Measurements from ENCODE around the gene LAMB3.

LAMB3 gene

DNA sequence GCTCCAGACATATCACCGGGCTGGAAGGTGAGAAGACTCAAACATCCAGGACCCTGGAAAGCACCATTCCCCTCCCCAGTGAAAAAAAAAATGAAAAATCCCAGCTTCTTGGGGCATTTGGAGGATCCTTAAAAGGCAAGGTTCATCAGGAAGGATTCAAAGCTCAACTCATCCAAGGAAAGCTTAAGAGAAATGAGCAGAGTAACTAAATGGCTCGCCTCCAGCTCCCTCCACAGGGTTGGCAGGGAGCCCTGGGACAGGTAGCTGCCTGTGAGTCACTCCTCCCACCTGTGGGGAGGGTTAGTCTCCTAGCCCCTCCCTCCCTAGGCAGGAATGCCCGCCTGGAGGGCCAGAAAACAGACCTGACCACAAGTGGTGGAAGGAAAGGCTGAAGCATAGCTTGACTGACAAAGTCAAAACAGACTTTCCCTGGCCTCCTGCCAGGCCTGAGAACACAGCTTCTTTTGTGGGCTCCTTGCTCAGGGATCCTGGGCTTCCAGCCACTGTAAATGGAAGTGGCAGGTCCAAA lies 712 bp upstream of the LAMB3 start:
- no peak for TF ChIP-seq GATA2 (IDR thresholded peaks at IDR 0.05; ENCODE audit: low read depth, low read length)
- no peak for TF ChIP-seq GATA3 (IDR thresholded peaks at IDR 0.05; ENCODE audit: low read depth, low read length)

DNA sequence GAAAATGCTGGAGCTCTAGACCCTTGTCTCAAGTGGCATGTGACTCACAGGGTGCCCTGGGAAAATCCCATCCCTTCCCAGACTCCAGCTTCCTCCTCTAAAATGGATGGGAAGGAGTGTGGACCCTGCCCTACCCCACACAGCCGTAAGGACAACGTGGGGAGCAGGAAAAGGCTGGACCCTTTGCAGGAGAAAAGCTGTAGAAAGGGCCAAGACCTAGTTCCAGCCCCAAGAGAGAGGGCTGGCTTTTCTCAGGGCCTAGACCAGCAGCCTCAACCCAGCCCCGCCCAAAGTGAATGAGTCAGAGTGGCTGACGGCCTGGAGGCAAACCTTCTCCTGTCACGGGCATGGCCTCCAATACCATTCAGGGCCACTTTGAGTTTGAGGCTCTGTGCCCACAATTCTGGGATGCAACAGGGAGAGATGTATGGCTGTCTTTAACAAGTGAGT lies 1.1 kb downstream of the LAMB3 start:
- TF ChIP-seq GATA2 (IDR thresholded peaks at IDR 0.05; ENCODE audit: low read depth, low read length) = no peak
- TF ChIP-seq GATA3 (IDR thresholded peaks at IDR 0.05; ENCODE audit: low read depth, low read length) = no peak

DNA sequence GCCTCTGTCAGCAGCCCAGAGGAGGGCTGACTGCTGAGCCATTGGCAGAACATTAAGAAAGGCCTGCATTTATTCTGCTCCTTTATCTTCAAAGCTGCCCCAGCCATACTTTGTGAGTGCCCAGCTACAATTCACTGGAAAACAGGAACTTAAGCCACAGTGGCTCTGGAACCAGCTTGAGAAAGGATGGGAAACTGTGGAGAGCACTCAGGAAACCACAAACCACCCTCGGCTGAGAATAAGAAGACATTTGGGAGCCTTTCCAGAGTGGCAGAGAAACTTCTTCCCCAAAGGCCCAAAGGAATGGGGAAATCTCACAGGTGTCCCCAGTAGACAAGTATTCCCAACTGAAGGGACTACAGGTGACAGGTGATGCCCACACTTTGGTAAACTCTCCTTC lies 1.8 kb downstream of the LAMB3 start:
- TF ChIP-seq GATA2 (IDR thresholded peaks at IDR 0.05; ENCODE audit: low read depth, low read length) (no peak), GATA3 (IDR thresholded peaks at IDR 0.05; ENCODE audit: low read depth, low read length) (no peak)

DNA sequence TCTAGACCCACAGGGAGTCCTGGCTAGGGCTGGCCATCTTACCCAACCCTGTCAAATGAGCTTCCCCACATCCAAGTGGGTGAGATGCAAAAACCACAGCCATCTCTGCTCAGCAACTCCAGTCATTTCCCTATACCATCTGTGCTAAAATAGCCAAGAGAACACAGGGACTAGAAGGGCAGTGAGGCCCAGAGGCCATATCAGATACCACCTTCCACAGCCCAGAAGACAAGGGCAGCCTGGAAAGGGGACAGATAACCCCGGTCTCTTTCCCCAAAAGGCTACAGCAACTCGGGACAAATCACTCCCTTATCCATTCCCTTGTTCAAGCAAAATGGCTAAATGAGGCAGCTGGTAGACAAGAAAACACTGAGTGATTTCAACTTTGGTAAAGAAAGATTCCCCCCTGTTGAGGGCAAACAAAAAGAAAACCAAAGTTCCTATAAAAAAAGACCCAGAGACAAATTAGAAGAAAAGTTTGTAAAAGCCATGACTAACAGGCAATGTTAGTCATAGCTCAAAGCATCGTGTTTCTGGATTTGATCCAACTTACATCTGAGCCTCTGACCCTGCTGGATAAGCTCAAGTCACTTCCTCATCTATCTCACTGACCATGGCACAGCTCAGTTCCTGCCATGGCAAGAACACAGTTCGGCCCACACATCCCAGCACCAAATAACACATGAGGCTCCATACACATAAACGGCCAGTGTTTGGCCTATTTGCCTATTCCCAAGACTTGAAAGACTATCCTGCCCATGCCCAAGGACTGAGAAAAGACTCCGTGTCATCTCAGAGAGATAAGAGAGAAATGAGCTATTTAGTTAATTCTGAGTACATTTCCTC lies 3.1 kb downstream of the LAMB3 start:
- TF ChIP-seq GATA3 (IDR thresholded peaks at IDR 0.05; ENCODE audit: low read depth, low read length) (no peak), GATA2 (IDR thresholded peaks at IDR 0.05; ENCODE audit: low read depth, low read length) (no peak)

DNA sequence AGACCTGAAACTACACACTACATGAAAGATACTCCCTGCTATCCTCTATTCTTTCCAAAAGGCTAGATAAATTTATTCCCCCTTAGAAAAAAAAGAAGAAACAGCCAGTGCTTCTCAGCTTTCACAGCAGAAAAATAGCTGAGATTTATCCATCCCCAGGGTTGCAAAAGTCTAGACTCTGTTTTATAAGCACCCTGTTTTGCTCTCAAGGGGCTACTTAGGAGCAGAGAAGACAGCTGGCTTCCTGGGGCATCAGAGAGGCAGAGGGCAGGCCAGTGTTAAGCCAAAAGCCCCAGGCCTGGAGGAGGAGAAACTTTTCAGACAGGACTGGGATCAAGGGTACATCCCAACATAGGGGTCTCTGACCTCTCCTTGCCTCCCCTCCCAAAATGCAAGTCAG lies 3.9 kb downstream of the LAMB3 start:
- TF ChIP-seq GATA2 (IDR thresholded peaks at IDR 0.05; ENCODE audit: low read depth, low read length) (no peak), GATA3 (IDR thresholded peaks at IDR 0.05; ENCODE audit: low read depth, low read length) (no peak)

DNA sequence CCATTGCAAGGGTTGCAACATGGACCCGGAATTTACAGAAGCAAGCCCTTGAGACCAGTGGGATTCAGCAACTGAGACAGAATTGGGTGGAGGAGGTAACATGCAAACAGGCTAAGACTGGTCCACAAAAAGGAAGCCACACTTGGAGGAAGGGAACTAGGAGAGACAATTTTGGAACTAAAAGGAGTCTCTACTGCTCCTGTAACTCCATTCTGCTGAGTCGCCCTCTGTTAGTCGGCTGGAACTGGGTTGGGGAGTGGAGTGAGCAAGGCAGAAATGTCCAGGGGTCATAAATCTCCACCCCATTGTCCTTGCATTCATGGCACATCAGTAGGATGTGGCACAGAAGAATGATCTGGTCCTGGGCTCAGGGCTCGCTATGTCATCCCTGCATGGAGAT lies 5.1 kb downstream of the LAMB3 start:
- TF ChIP-seq GATA3 (IDR thresholded peaks at IDR 0.05; ENCODE audit: low read depth, low read length) = no peak
- no peak for TF ChIP-seq GATA2 (IDR thresholded peaks at IDR 0.05; ENCODE audit: low read depth, low read length)

DNA sequence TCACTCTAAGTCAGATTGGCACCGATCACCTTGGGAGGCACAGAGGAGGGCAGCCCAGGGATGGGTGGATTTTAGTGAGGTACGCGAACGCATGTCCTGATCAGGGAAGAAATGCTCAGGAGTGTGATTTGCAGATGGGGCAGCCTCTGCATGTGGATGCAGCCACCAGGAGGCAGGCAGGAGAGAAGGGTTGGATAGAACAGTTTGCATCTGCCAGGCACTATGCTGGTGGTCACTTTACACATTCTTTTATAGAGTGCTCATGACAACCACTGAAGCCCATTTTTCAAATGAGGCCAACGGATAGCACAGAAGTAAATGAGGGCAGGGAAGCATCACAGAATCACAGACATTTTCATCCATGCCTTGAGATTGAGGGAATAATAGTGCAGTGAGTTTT lies 5.7 kb downstream of the LAMB3 start:
- TF ChIP-seq GATA3 (IDR thresholded peaks at IDR 0.05; ENCODE audit: low read depth, low read length) (no peak), GATA2 (IDR thresholded peaks at IDR 0.05; ENCODE audit: low read depth, low read length) (no peak)

DNA sequence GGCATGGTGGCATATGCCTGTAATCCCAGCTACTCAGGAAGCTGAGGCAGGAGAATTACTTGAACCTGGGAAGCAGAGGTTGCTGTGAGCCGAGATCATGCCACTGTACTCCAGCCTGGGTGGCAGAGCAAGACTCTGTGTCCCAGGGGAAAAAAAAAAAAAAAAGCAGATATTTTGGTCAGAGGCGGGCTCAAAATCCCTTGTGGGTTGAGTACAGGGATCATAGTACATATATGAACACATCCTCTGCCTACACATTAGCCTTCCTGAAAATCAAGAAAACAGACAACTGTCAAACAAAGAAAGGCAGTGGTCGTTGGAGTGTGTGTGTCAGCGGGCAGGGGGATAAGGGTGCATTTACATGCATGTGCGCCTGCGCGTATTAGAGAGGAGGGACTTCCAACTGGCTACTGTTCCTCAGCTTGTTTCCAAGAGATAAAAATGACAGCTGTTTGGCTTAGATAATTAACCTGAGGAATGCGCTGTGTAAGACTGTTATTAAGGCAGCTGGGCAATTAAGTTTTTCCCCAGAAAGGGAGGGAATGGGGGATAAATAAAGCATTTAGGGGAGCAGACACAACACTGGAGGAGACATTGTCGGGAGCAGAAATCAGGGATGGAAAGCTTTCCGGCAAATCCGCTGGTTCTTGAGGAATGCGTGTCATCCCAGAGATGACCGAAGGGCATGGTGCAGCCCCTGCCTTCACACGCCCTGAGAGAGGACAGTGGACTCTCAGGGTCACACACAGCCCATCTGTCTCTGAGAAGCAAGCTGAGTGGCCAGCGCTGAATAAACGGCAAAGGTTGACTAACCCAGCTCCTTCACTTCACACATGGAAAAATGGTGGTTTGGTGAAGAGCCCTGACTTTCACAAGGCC lies 6.4 kb downstream of the LAMB3 start:
- TF ChIP-seq GATA2 (IDR thresholded peaks at IDR 0.05; ENCODE audit: low read depth, low read length) (no peak), GATA3 (IDR thresholded peaks at IDR 0.05; ENCODE audit: low read depth, low read length) (no peak)

DNA sequence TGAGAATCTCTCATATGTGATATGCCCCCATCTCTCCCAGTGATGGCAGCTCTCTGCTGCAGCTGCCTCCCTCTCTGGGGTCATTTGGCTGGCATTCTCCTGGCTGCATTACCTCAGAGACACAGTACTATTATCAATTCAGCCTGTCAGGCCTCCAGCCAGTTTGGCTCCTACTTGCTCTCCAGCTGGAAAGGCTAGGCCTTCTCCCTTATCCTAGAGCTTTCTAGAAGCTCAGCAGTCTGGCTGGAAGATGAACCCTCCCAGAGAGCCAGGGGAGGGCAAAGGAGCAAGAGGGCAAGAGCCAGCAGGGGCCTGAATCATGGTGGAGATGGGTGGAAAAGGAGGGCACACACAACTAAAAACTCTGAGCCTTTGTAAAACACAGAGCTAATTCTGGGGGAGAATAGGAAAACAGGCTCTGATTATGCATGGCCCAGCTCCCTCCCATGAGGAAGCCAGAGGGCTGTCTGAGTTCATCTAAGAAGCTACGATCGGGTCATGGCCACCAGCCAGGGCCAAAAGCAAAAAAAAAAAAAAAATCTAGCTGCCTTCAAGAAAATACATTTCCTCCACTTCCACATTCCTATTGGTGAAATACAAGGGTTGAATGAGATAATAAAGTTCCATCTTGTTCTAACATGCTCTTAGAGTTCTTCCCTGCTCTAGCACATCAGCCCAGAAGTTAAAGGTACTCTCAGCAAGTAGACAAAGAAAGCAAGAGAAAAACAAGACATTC lies 8.8 kb downstream of the LAMB3 start:
- TF ChIP-seq GATA3 (IDR thresholded peaks at IDR 0.05; ENCODE audit: low read depth, low read length) = no peak

DNA sequence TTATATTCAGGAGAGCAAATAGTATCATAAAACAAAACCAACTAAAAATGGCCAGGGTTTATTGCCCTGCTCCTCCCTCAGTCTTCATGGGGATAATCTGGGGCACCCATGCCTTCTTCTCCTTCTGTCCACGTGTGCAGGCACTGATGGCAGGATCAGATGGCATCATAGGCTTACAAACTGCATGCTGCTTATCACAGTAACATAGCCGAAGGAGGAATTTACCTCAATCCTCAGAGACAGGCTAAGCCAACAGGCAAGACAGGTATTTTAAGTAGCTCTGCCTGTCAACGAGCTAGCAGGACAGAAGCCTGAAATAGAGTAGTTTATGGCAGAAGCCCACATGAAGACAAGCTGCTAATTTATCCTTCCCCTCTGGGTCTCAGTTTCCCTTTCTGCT lies 9.4 kb downstream of the LAMB3 start:
- TF ChIP-seq GATA2 (IDR thresholded peaks at IDR 0.05; ENCODE audit: low read depth, low read length) (no peak), GATA3 (IDR thresholded peaks at IDR 0.05; ENCODE audit: low read depth, low read length) (no peak)

DNA sequence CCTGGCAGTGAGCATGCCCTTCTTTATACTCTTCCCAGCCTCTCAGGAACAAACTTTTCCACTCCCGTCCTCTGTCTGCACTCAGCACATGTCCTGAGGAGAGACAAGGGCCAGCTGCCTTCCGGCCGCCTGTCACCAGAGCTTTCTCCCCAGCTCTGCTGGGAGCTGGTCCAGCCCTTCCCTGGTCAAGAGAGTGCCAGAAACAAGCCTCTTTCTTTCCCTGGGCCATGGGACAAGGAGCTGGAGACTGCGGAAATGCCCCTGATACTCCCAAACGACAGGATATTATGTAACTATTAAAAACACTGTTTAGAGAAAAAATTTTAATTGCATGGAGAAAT lies 10.4 kb downstream of the LAMB3 start:
- TF ChIP-seq GATA3 (IDR thresholded peaks at IDR 0.05; ENCODE audit: low read depth, low read length) (no peak), GATA2 (IDR thresholded peaks at IDR 0.05; ENCODE audit: low read depth, low read length) (no peak)

DNA sequence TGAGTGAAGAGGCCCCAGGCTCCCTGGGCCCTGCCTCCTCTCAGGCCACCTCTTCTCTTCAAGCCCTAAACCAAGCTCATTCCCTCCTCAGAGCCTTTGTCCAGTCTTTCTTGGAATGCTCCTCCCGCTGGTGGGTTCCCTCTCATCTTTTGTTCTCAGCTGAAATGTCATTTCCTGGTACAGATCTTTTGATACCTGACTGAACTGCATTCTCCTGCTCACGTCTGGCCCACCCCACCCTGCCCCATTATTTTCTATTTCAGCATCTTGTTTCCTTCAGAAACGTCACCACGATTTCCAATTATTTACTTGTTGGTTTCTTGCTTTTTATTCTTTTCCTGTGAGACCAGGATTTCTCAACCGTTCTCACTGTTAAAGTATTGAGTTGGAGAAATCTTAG lies 16.4 kb downstream of the LAMB3 start:
- no peak for TF ChIP-seq GATA3 (IDR thresholded peaks at IDR 0.05; ENCODE audit: low read depth, low read length)
- no peak for TF ChIP-seq GATA2 (IDR thresholded peaks at IDR 0.05; ENCODE audit: low read depth, low read length)

DNA sequence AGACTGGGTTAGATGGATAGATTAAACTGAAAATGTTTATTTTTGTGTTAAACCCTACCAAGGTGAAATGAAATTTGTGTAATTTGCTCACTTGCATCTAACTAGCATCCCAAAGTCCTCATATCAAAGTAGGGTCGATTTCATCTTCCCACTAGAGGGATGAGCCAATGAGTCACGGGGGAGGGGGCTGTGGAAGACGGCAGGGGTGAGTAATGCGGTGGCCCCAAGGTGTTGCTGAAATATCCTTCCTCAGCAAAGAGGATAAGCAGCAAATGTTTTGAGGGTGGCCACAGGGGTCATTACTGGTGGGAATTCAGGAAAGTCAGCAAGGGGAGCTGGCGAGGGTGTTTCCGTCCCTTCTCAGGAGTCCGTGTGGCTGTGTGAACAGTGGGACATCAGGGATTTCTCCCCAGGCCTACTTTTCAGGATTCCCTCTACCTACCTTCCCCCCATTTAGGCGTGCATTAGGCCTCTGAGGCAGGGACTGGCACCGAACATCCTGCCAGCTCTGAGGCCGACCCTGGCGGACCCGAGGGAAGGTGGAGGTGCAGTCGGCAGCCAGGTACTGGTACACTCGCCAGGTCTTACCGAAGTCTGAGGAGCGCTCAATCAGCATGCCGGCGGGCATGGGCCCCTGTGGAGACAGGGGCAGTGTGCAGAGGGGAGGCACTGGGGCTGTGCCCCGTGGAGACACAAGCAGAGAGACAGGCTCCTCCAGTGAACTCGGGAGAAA lies 18.1 kb downstream of the LAMB3 start:
- no peak for TF ChIP-seq GATA2 (IDR thresholded peaks at IDR 0.05; ENCODE audit: low read depth, low read length)
- no peak for TF ChIP-seq GATA3 (IDR thresholded peaks at IDR 0.05; ENCODE audit: low read depth, low read length)

All from SH-SY5Y (cell line).